ENCODE data around the gene RAB26.

- TF ChIP-seq CTCF (IDR thresholded peaks at IDR 0.05) (no peak), POLR2A (IDR thresholded peaks at IDR 0.05) (no peak)
These were observed 45.9 kb downstream of the RAB26 start for GRCh38 chr16:2194166-2194834.

Measured in thyroid gland (tissue), 4 donors.